Liver (tissue), 9 donors: Measurements from ENCODE around the gene CCM2. TPM values are rescaled to one million over a fixed set of nuclear protein-coding genes. Genes with fewer than 3 reads are reported as not detected.

Experiments used
- DNase-seq: peaks from one replicate; pipeline ENCODE4 v3.0.0-alpha.2; 2017; ENCODE audit warnings: low spot score
- H3K27ac ChIP-seq, 2 donors: one replicate each; pipeline ENCODE4 v1.7.0; 2013; ENCODE audit warnings: inconsistent platforms in 2 of 2, low read length in 2 of 2, control low read depth in 1 of 2, low read depth in 1 of 2, mild to moderate bottlenecking in 1 of 2
- H3K27me3 ChIP-seq, 4 donors: one replicate each; pipeline versions ENCODE4 v1.6.1 to v1.7.0; 2013; ENCODE audit warnings: low read length in 3 of 4, inconsistent platforms in 1 of 4, mild to moderate bottlenecking in 1 of 4, moderate library complexity in 1 of 4; ENCODE audit not compliant: control insufficient read depth in 4 of 4, insufficient read depth in 4 of 4
- H3K36me3 ChIP-seq, 4 donors: one replicate each; pipeline versions ENCODE4 v1.6.1 to v1.7.0; 2013; ENCODE audit warnings: low read length in 3 of 4, mild to moderate bottlenecking in 3 of 4, low read depth in 1 of 4, moderate library complexity in 1 of 4; ENCODE audit not compliant: control insufficient read depth in 4 of 4, insufficient read depth in 3 of 4
- H3K4me1 ChIP-seq, 4 donors: one replicate each; pipeline versions ENCODE4 v1.6.1 to v1.7.0; 2013; ENCODE audit warnings: low read length in 3 of 4, mild to moderate bottlenecking in 3 of 4, moderate library complexity in 1 of 4; ENCODE audit not compliant: control insufficient read depth in 4 of 4, insufficient read depth in 4 of 4
- H3K4me3 ChIP-seq, 3 donors: one replicate each; pipeline versions ENCODE4 v1.6.1 to v1.7.0; 2013; ENCODE audit warnings: low read length in 3 of 3, control low read depth in 1 of 3, low read depth in 1 of 3, mild to moderate bottlenecking in 1 of 3
- H3K9ac ChIP-seq, 2 donors: one replicate each; pipeline ENCODE4 v1.7.0; 2013; ENCODE audit warnings: low read length in 2 of 2, mild to moderate bottlenecking in 2 of 2, moderate library complexity in 2 of 2, control low read depth in 1 of 2, low read depth in 1 of 2
- H3K9me3 ChIP-seq, 4 donors: one replicate each; pipeline versions ENCODE4 v1.6.1 to v1.7.0; 2013; ENCODE audit warnings: low read length in 3 of 4; ENCODE audit not compliant: control insufficient read depth in 4 of 4
- EGR1 ChIP-seq, 2 donors: IDR thresholded peaks; 2 replicates each; pipeline ENCODE4 v1.6.1; 2016 to 2018; ENCODE audit warnings: antibody characterized with exemption in 2 of 2, low read depth in 2 of 2
- FOXA1 ChIP-seq: IDR thresholded peaks from 2 replicates; pipeline ENCODE4 v1.6.1; 2016; ENCODE audit warnings: antibody characterized with exemption
- FOXA2 ChIP-seq: IDR thresholded peaks from 2 replicates; pipeline ENCODE4 v1.6.1; 2016; ENCODE audit warnings: antibody characterized with exemption
- GABPA ChIP-seq, 2 donors: IDR thresholded peaks in 1 of 2; conservative IDR thresholded peaks in 1 of 2; 2 replicates each; pipeline ENCODE4 v1.6.1; 2016; ENCODE audit warnings: antibody characterized with exemption in 2 of 2, mild to moderate bottlenecking in 1 of 2, moderate library complexity in 1 of 2
- HNF4G ChIP-seq: IDR thresholded peaks from 2 replicates; pipeline ENCODE4 v1.6.1; 2016; ENCODE audit warnings: antibody characterized with exemption
- JUND ChIP-seq, 2 donors: IDR thresholded peaks; 2 replicates each; pipeline ENCODE4 v1.6.1; 2016; ENCODE audit warnings: antibody characterized with exemption in 2 of 2
- NR2F2 ChIP-seq: IDR thresholded peaks from 2 replicates; pipeline ENCODE4 v1.6.1; 2016; ENCODE audit warnings: antibody characterized with exemption
- RAD21 ChIP-seq, 2 donors: IDR thresholded peaks; 2 replicates each; pipeline ENCODE4 v1.6.1; 2016; ENCODE audit warnings: antibody characterized with exemption in 2 of 2, mild to moderate bottlenecking in 2 of 2
- REST ChIP-seq: IDR thresholded peaks from 2 replicates; pipeline ENCODE4 v1.6.1; 2016; ENCODE audit warnings: antibody characterized with exemption, mild to moderate bottlenecking
- RXRA ChIP-seq, 2 donors: IDR thresholded peaks; 2 replicates each; pipeline ENCODE4 v1.6.1; 2017 to 2018; ENCODE audit warnings: antibody characterized with exemption in 2 of 2, mild to moderate bottlenecking in 1 of 2
- SP1 ChIP-seq: IDR thresholded peaks from 2 replicates; pipeline ENCODE4 v1.6.1; 2018; ENCODE audit warnings: antibody characterized with exemption, mild to moderate bottlenecking
- TAF1 ChIP-seq: conservative IDR thresholded peaks from 2 replicates; pipeline ENCODE4 v1.6.1; 2016; ENCODE audit warnings: antibody characterized with exemption, mild to moderate bottlenecking
- YY1 ChIP-seq: IDR thresholded peaks from 2 replicates; pipeline ENCODE4 v1.6.1; 2016; ENCODE audit warnings: antibody characterized with exemption, mild to moderate bottlenecking
- ZBTB33 ChIP-seq: IDR thresholded peaks from 2 replicates; pipeline ENCODE4 v1.6.1; 2016; ENCODE audit warnings: antibody characterized with exemption
- WGBS: extraction: QIAGEN DNeasy Blood & Tissue Kit; methylation state at CpG from one replicate; pipeline ENCODE4 v1.1.7; 2013; 5-methylcytosine and 5-hydroxymethylcytosine counted together
- polyA plus RNA-seq, 2 donors: library from polyadenylated mRNA; stranded (reverse) in 1 of 2; unstranded in 1 of 2; fragments of 200-250 nt in 1 of 2; fragments of >200 nt in 1 of 2; fragmentation: Nextera tagmentation in 1 of 2; extraction: Ambion mirVana in 1 of 2; gene quantifications; one replicate each; pipeline versions ENCODE4 v1.2.1 to v1.2.3, GENCODE V29; 2013 to 2015
- total RNA-seq, 2 donors: library from RNA; depleted of rRNA; stranded (reverse); fragments of >200 nt; gene quantifications; one replicate each; pipeline ENCODE4 v1.2.3, GENCODE V29; 2014
- TF ChIP-seq, protein P1 (sequence below): fragments of 150-350 bp; IDR thresholded peaks from 2 replicates; pipeline ENCODE4 v1.5.1; 2017; ENCODE audit warnings: improper control_type of control experiment, low read depth, low read length; ENCODE audit not compliant: missing input control
- TF ChIP-seq, protein P2 (sequence below): IDR thresholded peaks from 2 replicates; pipeline ENCODE4 v1.6.1; 2016; ENCODE audit warnings: antibody characterized with exemption
- donor health status: healthy.
- donor health status: healthy.
- donor health status: healthy.
- donor health status: healthy.
- donor health status: healthy.

The CCM2 gene
- total and polyA plus RNA-seq, 4 donors = 26.3 to 65.0 (median 47.5) TPM

- H3K4me3 ChIP-seq = no peak overlapping the region
- H3K36me3 ChIP-seq = peaks cover 2 to 22% (median 13%) of the 10 kb centered on the region in 4 donors
- WGBS = 96% methylated on average over 3 of the region's 3 CpGs
- DNase-seq = no peak
- no peak overlapping the region for H3K9ac ChIP-seq
- H3K9me3 ChIP-seq = no peaks in the 10 kb centered on the region
- H3K4me1 ChIP-seq = peaks cover 0 to 3% (median 0%) of the 10 kb centered on the region in 4 donors
- no peak overlapping the region for H3K27ac ChIP-seq
- TF ChIP-seq EGR1 (IDR thresholded peaks at IDR 0.05; ENCODE audit: low read depth in 2 of 2) (no peak), FOXA1 (no peak), RXRA (IDR thresholded peaks at IDR 0.05) (no peak), JUND (IDR thresholded peaks at IDR 0.05) (no peak), GABPA (IDR thresholded peaks at IDR 0.05 in 1 of 2, conservative IDR thresholded peaks at IDR 0.05 in 1 of 2) (no peak), RAD21 (IDR thresholded peaks at IDR 0.05) (no peak)
- TF ChIP-seq, protein P1, sequence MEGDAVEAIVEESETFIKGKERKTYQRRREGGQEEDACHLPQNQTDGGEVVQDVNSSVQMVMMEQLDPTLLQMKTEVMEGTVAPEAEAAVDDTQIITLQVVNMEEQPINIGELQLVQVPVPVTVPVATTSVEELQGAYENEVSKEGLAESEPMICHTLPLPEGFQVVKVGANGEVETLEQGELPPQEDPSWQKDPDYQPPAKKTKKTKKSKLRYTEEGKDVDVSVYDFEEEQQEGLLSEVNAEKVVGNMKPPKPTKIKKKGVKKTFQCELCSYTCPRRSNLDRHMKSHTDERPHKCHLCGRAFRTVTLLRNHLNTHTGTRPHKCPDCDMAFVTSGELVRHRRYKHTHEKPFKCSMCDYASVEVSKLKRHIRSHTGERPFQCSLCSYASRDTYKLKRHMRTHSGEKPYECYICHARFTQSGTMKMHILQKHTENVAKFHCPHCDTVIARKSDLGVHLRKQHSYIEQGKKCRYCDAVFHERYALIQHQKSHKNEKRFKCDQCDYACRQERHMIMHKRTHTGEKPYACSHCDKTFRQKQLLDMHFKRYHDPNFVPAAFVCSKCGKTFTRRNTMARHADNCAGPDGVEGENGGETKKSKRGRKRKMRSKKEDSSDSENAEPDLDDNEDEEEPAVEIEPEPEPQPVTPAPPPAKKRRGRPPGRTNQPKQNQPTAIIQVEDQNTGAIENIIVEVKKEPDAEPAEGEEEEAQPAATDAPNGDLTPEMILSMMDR = no peak
- H3K27me3 ChIP-seq = no peaks in the 10 kb centered on the region
Observed at GRCh38 chr7:45060295-45060694, 60.3 kb downstream of the CCM2 start.

- peaks cover 0 to 3% (median 0%) of the 10 kb centered on the region in 4 donors for H3K4me1 ChIP-seq
- DNase-seq = no peak
- no peak overlapping the region for H3K4me3 ChIP-seq
- H3K36me3 ChIP-seq = peaks cover 6 to 27% (median 19%) of the 10 kb centered on the region in 4 donors
- H3K27me3 ChIP-seq = no peaks in the 10 kb centered on the region
- WGBS = 98% methylated on average over 2 of the region's 2 CpGs
- no peaks in the 10 kb centered on the region for H3K9me3 ChIP-seq
- TF ChIP-seq SP1 = no peak
- H3K9ac ChIP-seq = no peak overlapping the region
- no peak overlapping the region for H3K27ac ChIP-seq
Observed at GRCh38 chr7:45061352-45061751, 61.4 kb downstream of the CCM2 start.

DNA sequence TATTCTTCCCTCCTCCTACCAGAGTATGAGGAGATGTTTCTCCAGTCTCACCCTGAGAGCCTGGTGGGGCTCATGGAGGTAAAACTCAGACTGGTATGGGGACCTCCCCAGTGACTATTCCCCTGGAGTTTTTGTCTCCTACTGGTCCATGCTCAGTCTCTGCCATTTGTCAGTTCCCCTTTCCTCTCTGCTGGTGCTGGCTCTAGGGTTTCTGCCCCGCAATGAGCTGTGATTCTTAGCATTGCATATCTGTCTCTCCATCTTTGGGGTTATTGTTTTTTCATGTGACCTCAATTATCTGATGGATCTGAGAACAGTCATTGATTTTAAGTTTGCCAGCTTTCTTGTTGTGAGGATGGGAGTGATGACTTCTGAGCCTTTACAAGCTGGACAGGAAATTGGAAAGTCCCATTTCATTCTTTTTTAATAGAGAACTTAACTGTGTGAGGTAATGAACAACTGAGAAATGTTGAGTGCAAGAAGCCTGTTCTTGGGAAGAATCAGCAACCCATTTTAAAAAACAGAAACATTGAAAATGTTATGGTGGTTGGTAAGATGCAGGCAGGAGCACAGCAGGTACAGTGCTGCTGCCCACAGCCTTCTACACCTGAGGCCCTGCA, 61.9 kb downstream of the CCM2 start:
- no peak overlapping the region for H3K4me3 ChIP-seq
- no peaks in the 10 kb centered on the region for H3K27me3 ChIP-seq
- TF ChIP-seq JUND (IDR thresholded peaks at IDR 0.05) = no peak
- TF ChIP-seq NR2F2 = no peak
- no peak for TF ChIP-seq TAF1
- no peak for TF ChIP-seq FOXA1
- no peak for TF ChIP-seq GABPA (IDR thresholded peaks at IDR 0.05 in 1 of 2, conservative IDR thresholded peaks at IDR 0.05 in 1 of 2)
- no peak for TF ChIP-seq RAD21 (IDR thresholded peaks at IDR 0.05)
- TF ChIP-seq, protein P1 = no peak
- TF ChIP-seq, protein P2, sequence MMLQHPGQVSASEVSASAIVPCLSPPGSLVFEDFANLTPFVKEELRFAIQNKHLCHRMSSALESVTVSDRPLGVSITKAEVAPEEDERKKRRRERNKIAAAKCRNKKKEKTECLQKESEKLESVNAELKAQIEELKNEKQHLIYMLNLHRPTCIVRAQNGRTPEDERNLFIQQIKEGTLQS = no peak
- no peak for TF ChIP-seq YY1
- no peak for TF ChIP-seq SP1
- TF ChIP-seq EGR1 (IDR thresholded peaks at IDR 0.05; ENCODE audit: low read depth in 2 of 2) = no peak
- no peak for TF ChIP-seq REST
- TF ChIP-seq ZBTB33 = no peak
- TF ChIP-seq RXRA (IDR thresholded peaks at IDR 0.05) = no peak
- TF ChIP-seq HNF4G = no peak
- no peak for TF ChIP-seq FOXA2
- no peak for DNase-seq
- H3K9me3 ChIP-seq = no peaks in the 10 kb centered on the region
- no peak overlapping the region for H3K9ac ChIP-seq
- H3K27ac ChIP-seq = no peak overlapping the region
- H3K36me3 ChIP-seq = peaks cover 6 to 27% (median 20%) of the 10 kb centered on the region in 4 donors
- H3K4me1 ChIP-seq = peaks cover 0 to 3% (median 0%) of the 10 kb centered on the region in 4 donors
- 89% methylated on average over 1 of the region's 1 CpG for WGBS
